ENCODE data around the gene PDE8B.

PDE8B gene

GRCh38 chr5:77400645-77401044 is 190.2 kb downstream of the PDE8B start:
- no peak for DNase-seq (ENCODE audit: low spot score)
- TF ChIP-seq CTCF (IDR thresholded peaks at IDR 0.05; ENCODE audit: extremely low read depth, insufficient read depth, missing control alignments): no peak
- in situ Hi-C loops (cut with MboI; ENCODE audit: low pct_unique_long_range_greater_than_20kb, low sequenced_read_pairs, unreplicated experiment): no loop called here

GRCh38 chr5:77402796-77403195 is 192.3 kb downstream of the PDE8B start:
- in situ Hi-C loops (cut with MboI; ENCODE audit: low pct_unique_long_range_greater_than_20kb, low sequenced_read_pairs, unreplicated experiment): no loop called here
- DNase-seq (ENCODE audit: low spot score): no peak
- no peak for TF ChIP-seq CTCF (IDR thresholded peaks at IDR 0.05; ENCODE audit: extremely low read depth, insufficient read depth, missing control alignments)

GRCh38 chr5:77407152-77407551 is 196.7 kb downstream of the PDE8B start:
- in situ Hi-C loops (cut with MboI; ENCODE audit: low pct_unique_long_range_greater_than_20kb, low sequenced_read_pairs, unreplicated experiment): no loop called here

DNA sequence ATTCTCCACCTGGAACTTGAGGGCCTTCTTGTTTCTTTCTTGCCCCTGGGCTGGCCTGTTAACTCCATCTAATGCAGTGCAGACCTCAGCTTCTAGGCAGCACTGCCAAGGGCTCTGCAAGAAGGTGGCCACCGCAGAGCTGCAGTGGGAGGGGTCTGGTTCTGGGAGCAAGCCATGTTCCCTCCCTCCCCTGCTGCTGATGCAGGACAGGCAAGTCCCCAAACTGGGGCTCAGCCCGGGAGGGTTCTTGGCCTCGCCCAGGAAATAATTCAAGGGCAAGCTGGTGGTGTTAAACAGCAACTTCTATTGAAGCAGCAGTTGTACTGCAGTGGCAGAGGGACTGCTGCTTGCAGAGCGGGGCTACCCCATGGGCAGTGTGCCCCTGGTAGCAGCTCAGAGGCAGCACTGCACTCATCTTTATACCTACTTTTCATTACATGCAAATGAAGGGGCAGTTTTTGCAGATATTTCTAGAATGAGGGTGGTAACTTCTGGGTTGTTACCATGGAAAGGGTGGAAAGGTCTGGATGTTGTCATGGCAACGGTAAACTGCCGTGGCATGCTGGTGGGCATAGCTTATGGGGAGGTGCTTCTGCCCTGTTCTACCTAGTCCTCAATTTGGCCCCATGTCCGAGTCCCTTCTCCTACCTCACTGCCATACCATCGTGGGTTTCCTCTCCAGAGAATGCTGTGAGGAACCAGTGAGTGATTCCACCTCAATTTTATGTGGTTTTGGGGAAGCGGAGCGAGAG is 199.6 kb downstream of the PDE8B start:
- in situ Hi-C loops (cut with MboI; ENCODE audit: low pct_unique_long_range_greater_than_20kb, low sequenced_read_pairs, unreplicated experiment): no loop called here
- no peak for TF ChIP-seq CTCF (IDR thresholded peaks at IDR 0.05; ENCODE audit: extremely low read depth, insufficient read depth, missing control alignments)
- DNase-seq (ENCODE audit: low spot score): no peak

More at GRCh38 chr5:77407152-77407551, 196.7 kb downstream of the PDE8B start:
- no peak for DNase-seq (ENCODE audit: low spot score)
- TF ChIP-seq CTCF (IDR thresholded peaks at IDR 0.05; ENCODE audit: extremely low read depth, insufficient read depth, missing control alignments): no peak

DNA sequence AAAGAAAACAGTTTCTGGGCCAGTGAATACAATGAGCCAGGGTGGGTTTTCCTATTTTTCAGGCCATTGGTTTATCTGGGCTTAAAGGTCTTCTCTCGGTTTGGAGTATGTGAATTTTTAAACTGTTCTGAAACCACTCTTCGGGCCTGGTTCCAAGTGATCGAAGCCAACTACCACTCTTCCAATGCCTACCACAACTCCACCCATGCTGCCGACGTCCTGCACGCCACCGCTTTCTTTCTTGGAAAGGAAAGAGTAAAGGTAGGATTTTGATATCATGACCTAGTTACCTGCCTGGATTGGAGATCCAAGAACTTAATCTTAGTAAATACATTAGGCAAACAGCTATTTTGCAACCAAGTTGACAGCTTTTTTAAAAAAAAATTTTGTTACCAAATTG is 202.6 kb downstream of the PDE8B start:
- no peak for TF ChIP-seq CTCF (IDR thresholded peaks at IDR 0.05; ENCODE audit: extremely low read depth, insufficient read depth, missing control alignments)
- in situ Hi-C loops (cut with MboI; ENCODE audit: low pct_unique_long_range_greater_than_20kb, low sequenced_read_pairs, unreplicated experiment): no loop called here

GRCh38 chr5:77418162-77418561 is 207.7 kb downstream of the PDE8B start:
- no peak for TF ChIP-seq CTCF (IDR thresholded peaks at IDR 0.05; ENCODE audit: extremely low read depth, insufficient read depth, missing control alignments)
- in situ Hi-C loops (cut with MboI; ENCODE audit: low pct_unique_long_range_greater_than_20kb, low sequenced_read_pairs, unreplicated experiment): no loop called here
- DNase-seq (ENCODE audit: low spot score): no peak

More for the DNA sequence above, 202.6 kb downstream of the PDE8B start:
- no peak for DNase-seq (ENCODE audit: low spot score)

Measured in GM13977 (cell line).